ENCODE data around the gene EDIL3.
"Not testable (repeated sequence)": the region's sequence is repeated elsewhere in the genome, so short reads cannot be mapped to it uniquely, and the experiment has no call there.

Gene EDIL3

DNA sequence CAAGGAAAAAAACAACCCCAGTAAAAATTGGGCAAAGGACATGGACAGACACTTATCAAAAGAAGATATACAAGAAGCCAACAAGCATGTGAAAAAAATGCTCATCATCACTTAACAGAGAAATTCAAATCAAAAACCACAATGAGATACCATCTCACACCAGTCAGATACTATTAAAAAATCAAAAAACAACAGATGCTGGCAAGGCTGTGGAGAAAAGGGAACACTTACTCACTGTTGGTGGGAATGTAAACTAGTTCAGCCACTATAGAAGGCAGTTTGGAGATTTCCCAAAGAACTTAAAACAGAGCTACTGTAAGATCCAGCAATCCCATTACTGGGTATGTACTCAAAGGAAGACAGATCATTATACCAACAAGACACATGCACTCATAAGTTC lies 157.4 kb downstream of the EDIL3 start:
- in situ Hi-C loops (cut with HindIII; ENCODE audit: low pct_unique_long_range_greater_than_20kb, low sequenced_read_pairs): no loop called here
- TF ChIP-seq JUND (IDR thresholded peaks at IDR 0.05; ENCODE audit: low read depth): no peak
- DNase-seq (ENCODE audit: low read depth in 1 of 2, low spot score in 1 of 2): no peak

DNA sequence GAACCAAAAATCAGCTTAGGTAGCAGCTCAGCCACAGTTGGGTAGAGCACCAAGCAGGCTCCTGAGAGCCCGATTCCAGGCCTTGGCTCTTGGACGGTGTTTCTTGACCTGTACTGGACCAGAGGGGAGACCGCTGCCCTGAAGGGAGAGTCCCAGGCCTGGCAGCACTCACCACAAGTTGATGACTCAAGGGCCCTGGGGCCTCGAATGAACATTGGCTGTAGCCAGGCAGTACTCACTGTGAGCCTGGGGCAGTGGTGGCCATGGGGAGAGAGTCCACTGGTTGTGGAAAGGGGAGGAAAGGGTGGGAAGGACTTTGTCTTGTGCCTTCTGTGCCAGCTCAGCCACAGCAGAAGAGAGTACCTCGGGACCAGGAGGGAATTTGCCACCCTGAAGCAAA lies 166.1 kb downstream of the EDIL3 start:
- TF ChIP-seq JUND (IDR thresholded peaks at IDR 0.05; ENCODE audit: low read depth): no peak
- in situ Hi-C loops (cut with HindIII; ENCODE audit: low pct_unique_long_range_greater_than_20kb, low sequenced_read_pairs): no loop called here
- no peak for DNase-seq (ENCODE audit: low read depth in 1 of 2, low spot score in 1 of 2)

DNA sequence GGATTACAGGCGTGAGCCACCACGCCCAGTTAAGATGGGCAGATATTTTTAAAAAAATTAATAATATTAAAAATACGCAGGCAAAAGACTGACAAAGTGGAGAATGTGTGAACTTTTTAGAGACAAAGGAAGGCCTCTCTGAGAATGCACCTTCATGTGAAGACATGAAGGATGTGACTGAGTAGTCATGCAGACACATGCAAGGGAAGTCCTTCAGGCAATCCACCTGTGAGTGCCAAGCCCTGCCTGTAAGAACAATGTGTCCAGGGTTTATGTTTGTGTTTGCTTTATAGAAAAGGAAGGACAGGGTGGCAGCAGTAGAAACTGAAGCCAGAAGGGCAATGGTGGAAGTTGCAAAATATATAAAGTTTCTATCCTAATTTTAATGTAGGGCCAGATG lies 169.2 kb downstream of the EDIL3 start:
- in situ Hi-C loops (cut with HindIII; ENCODE audit: low pct_unique_long_range_greater_than_20kb, low sequenced_read_pairs): no loop called here
- no peak for TF ChIP-seq JUND (IDR thresholded peaks at IDR 0.05; ENCODE audit: low read depth)
- DNase-seq (ENCODE audit: low read depth in 1 of 2, low spot score in 1 of 2): no peak

DNA sequence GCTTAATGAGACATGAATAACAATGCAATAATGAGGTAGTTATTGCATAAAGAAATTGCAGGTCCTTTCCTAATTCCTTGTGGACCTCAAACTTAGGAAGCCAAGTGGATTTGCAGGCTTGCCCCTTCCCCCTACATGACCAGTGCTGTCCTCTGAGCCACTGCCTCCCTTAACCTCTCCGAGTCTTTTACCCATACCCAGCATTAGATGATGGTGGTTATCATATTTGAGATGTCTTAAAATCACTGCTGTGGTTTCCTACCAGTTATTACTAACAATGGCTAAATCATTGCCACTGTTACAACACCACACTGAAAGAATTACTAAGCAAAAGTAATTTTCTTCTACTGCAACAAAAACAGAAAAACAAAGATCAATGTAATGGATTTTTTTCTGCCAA lies 170.8 kb downstream of the EDIL3 start:
- in situ Hi-C loops (cut with HindIII; ENCODE audit: low pct_unique_long_range_greater_than_20kb, low sequenced_read_pairs): no loop called here
- TF ChIP-seq JUND (IDR thresholded peaks at IDR 0.05; ENCODE audit: low read depth): no peak
- DNase-seq (ENCODE audit: low read depth in 1 of 2, low spot score in 1 of 2): no peak

DNA sequence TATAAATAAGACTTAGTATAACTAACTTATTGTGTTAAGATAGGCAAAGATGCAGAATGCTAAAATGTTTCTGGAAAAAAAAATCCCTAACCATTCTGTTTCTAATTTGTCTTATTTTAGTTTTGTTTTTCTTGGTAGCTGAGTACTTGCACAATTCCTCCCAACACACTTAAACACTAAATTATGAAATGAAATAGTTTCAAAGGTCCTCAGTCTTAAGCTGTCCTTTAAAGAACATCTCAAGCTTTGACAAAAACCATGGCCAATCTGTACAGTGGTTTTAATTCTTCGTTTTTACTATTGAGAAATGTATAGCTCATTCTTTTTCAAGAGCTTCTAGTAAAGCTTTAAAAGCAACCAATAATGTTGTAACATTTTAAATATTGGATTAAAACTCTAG lies 171.5 kb downstream of the EDIL3 start:
- TF ChIP-seq JUND (IDR thresholded peaks at IDR 0.05; ENCODE audit: low read depth): no peak
- no peak for DNase-seq (ENCODE audit: low read depth in 1 of 2, low spot score in 1 of 2)
- in situ Hi-C loops (cut with HindIII; ENCODE audit: low pct_unique_long_range_greater_than_20kb, low sequenced_read_pairs): no loop called here

DNA sequence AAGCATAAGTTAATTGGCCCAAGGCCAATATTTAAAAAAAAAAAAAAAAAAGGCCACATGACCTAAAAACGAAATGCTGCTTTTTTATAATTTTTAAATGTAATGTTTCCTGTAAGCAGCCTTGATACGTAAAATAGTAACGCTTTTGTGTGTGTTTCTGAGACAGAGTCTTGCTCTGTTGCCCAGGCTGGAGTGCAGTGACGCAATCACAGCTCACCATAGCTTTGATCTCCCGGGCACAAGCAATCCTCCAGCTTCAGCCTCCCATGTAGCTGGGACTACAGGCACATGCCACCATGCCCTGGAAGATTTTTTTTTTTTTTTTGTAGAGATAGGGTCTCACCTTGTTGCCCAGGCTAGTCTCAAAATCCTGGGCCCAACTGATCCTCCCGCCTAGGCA lies 179.9 kb downstream of the EDIL3 start:
- DNase-seq (ENCODE audit: low read depth in 1 of 2, low spot score in 1 of 2): no peak
- in situ Hi-C loops (cut with HindIII; ENCODE audit: low pct_unique_long_range_greater_than_20kb, low sequenced_read_pairs): no loop called here

DNA sequence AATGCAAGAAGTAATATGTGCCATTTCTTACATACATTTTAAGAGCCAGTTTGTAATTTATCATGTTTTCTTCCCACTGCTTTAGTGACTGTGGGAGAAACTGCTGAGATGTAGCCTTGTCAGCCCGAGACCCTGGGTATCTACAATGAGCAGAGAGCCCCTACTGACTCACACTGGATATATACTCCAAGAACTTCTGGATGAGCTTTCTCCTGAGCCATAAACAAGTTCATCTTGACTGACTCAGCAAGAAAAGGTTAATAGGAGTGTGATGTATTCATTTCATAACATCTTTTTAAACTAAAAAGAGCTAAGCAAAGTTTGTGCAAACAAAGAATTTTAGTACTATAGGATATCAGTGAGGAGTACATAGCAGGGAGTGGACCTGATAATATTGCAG lies 182.5 kb downstream of the EDIL3 start:
- DNase-seq (ENCODE audit: low read depth in 1 of 2, low spot score in 1 of 2): no peak
- in situ Hi-C loops (cut with HindIII; ENCODE audit: low pct_unique_long_range_greater_than_20kb, low sequenced_read_pairs): no loop called here
- TF ChIP-seq JUND (IDR thresholded peaks at IDR 0.05; ENCODE audit: low read depth): no peak

More for the DNA sequence above, 179.9 kb downstream of the EDIL3 start:
- TF ChIP-seq JUND (IDR thresholded peaks at IDR 0.05; ENCODE audit: low read depth): no peak

DNA sequence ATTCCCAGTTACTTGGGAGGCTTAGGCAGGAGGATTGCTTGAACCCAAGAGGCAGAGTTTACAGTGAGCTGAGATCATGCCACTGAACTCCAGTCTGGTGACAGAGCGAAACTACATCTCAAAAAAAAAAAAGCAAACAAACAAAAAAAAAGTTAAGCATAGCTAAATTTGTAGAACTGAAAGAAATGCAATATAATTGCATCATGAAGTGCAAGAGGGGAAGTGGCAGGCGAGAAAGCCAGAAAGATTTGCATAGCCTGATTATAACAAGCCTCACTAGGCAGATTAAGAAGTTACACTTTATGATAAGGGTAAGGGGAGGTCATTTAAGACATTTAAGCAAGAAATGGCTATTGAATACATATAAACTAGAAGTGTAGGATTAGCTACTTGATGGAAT lies 187.1 kb downstream of the EDIL3 start:
- in situ Hi-C loops (cut with HindIII; ENCODE audit: low pct_unique_long_range_greater_than_20kb, low sequenced_read_pairs): no loop called here
- TF ChIP-seq JUND (IDR thresholded peaks at IDR 0.05; ENCODE audit: low read depth): no peak
- no peak for DNase-seq (ENCODE audit: low read depth in 1 of 2, low spot score in 1 of 2)

DNA sequence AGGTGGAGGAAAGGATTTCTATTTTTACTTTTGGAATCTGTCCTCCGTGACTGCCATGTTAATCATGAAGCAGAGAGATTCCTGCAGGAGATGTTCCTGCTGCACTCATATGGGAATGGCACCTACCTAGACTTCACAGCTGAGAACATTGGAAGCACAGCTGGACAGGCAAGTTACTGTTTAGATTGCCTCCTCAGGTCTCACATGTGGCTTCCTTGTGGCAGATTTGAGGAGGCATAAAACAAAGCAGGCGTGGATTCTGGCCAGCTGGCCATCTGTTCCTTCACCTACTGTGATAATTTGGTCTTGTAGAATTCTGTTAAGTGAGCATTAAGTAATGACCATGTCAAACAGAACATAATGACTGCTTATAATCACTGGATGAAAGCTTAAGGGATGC lies 193.4 kb downstream of the EDIL3 start:
- no peak for DNase-seq (ENCODE audit: low read depth in 1 of 2, low spot score in 1 of 2)
- in situ Hi-C loops (cut with HindIII; ENCODE audit: low pct_unique_long_range_greater_than_20kb, low sequenced_read_pairs): no loop called here
- TF ChIP-seq JUND (IDR thresholded peaks at IDR 0.05; ENCODE audit: low read depth): no peak

DNA sequence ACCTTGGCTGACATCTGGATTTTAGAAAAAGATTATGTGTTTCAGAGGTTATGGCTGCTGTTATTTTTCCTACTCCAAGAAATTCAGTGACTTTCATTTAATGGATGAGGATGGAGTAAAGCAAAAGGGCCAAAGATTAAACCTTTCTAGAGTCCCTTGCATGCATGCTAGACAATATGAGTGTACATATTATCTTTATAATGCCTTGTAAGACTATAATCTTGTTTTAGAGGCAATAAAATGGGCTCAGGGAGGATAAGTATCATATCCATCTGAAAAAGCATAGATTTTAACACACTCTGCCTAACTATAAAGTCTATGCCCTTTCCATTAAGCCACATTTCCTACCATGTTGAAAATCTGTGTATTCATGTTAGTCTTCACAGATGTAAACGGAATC lies 199.8 kb downstream of the EDIL3 start:
- in situ Hi-C loops (cut with HindIII; ENCODE audit: low pct_unique_long_range_greater_than_20kb, low sequenced_read_pairs): no loop called here
- no peak for TF ChIP-seq JUND (IDR thresholded peaks at IDR 0.05; ENCODE audit: low read depth)
- DNase-seq (ENCODE audit: low read depth in 1 of 2, low spot score in 1 of 2): no peak

DNA sequence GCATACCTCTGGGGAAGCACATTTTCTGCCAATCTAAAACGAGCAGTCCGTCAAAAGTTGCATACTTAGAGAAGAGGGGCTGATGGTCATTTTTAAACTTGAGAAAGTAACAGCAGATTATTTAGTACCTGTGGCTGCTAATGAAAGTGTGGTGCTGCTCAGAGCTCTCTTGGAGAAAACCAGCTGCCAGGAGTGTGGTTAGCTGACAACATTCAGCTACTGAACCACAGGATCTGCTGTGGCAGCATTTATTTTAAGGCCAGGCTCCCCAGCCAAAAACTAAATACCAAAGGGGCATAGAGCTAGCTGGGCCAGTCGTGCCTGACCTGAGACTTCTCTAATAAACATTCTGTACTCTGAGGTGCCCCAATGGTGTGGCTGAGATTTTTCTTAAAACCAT lies 203.6 kb downstream of the EDIL3 start:
- in situ Hi-C loops (cut with HindIII; ENCODE audit: low pct_unique_long_range_greater_than_20kb, low sequenced_read_pairs): no loop called here
- no peak for TF ChIP-seq JUND (IDR thresholded peaks at IDR 0.05; ENCODE audit: low read depth)
- DNase-seq (ENCODE audit: low read depth in 1 of 2, low spot score in 1 of 2): no peak

DNA sequence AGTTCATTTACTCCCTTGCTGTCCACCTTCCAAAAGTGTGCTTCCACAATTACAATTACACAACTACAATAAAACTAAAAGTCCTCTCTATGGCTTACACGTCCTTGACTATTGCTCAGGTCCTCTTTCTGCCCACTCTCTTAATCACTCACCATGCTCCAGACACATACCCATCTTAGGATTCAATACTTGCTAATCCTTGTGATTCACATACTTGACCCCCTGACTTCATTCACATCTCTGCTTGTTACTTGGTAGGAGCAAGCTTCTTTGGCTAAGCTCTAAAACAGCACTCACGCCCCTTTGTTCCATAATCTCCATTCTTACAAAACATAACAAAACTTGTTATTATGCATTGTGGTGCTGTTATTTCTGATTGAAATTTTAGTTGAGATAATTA lies 215.8 kb downstream of the EDIL3 start:
- DNase-seq (ENCODE audit: low read depth in 1 of 2, low spot score in 1 of 2): no peak
- in situ Hi-C loops (cut with HindIII; ENCODE audit: low pct_unique_long_range_greater_than_20kb, low sequenced_read_pairs): no loop called here
- no peak for TF ChIP-seq JUND (IDR thresholded peaks at IDR 0.05; ENCODE audit: low read depth)

DNA sequence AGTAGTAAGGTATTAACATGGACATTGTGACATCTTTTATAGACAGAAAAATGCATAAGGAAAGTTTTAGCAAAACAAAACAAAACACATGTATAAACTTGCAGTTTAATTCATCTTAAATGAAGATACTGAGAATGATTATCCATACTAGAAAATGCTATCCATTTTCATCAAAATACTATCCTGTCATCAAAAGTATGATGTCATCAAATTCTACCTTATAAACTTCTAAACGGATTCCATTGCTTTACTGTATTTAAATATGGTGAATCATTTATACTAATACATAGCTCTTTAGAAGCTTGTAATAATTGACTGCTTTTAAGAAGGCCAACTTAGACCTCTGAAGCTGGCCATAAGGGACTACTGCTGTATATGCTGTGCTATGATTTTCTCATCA lies 221.0 kb downstream of the EDIL3 start:
- DNase-seq (ENCODE audit: low read depth in 1 of 2, low spot score in 1 of 2): no peak
- no peak for TF ChIP-seq JUND (IDR thresholded peaks at IDR 0.05; ENCODE audit: low read depth)
- in situ Hi-C loops (cut with HindIII; ENCODE audit: low pct_unique_long_range_greater_than_20kb, low sequenced_read_pairs): no loop called here

DNA sequence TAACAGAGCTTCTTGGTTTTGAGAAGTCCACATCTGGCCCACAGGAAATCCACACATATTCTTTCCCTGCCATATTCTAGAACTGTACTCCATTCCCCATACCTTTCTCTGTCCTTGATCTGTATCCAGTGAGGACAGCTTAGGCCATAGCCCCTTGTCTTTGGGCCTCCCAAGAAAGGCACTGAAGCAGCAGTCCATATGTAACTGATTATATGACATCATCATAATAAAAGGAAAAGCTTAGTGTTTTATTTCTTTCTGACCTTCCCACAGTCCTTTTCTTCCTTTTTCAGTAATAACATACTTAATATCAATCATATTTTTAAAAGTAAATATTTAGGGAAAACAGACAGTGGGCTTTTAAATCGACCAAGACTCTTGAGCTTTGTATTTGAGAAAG lies 222.0 kb downstream of the EDIL3 start:
- no peak for TF ChIP-seq JUND (IDR thresholded peaks at IDR 0.05; ENCODE audit: low read depth)
- in situ Hi-C loops (cut with HindIII; ENCODE audit: low pct_unique_long_range_greater_than_20kb, low sequenced_read_pairs): no loop called here
- no peak for DNase-seq (ENCODE audit: low read depth in 1 of 2, low spot score in 1 of 2)

DNA sequence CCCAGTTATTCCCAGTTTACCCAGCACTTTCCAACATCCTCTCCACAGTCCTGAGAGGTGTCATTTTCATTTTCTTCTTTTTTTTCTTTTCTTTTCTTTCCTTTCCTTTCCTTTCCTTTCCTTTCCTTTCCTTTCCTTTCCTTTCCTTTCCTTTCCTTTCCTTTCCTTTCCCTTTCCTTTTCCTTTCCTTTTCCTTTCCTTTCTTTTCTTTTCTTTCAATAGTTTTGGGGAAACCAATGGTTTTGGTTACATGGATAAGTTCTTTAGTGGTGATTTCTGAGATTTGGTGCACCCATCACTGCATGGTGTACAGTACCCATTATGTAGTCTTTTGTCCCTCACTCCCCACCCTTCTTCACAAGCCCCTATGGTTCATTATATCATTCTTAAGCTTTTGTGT lies 224.0 kb downstream of the EDIL3 start:
- in situ Hi-C loops (cut with HindIII; ENCODE audit: low pct_unique_long_range_greater_than_20kb, low sequenced_read_pairs); DNase-seq (ENCODE audit: low read depth in 1 of 2, low spot score in 1 of 2): not testable (repeated sequence)

Data from T47D (cell line).